Activated B cell treated with CpG ODN at 0.5 μM for 24 hours (primary cell): ENCODE data around the gene TRAPPC2. TPM values are rescaled to one million over a fixed set of nuclear protein-coding genes. Genes with fewer than 3 reads are reported as not detected.

Source experiments
- ATAC-seq: fragments of 200-7000 bp; cut with Tn5 transposase; one replicate; pipeline ENCODE4 v1.10.0; 2021; ENCODE audit warnings: low read depth, mild to moderate bottlenecking, moderate library complexity
- CTCF ChIA-PET: fragments of 350-600 bp; sonication (Branson Sonifier 250); formaldehyde crosslinking; loops from one replicate; lab custom pipeline; 2021; ENCODE audit warnings: antibody characterized with exemption; lab: Charles Lee
- POLR2A ChIA-PET: fragments of 350-600 bp; sonication (Branson Sonifier 250); formaldehyde crosslinking; loops from one replicate; lab custom pipeline; 2021; ENCODE audit warnings: antibody characterized with exemption; lab: Charles Lee
- DNase-seq: peaks from one replicate; pipeline ENCODE4 v3.0.0; 2022
- H3K27ac Mint-ChIP-seq: one replicate; pipeline ENCODE4 v1.8.0; 2020; ENCODE audit warnings: mixed read lengths
- H3K27me3 Mint-ChIP-seq: one replicate; pipeline ENCODE4 v1.8.0; 2021; ENCODE audit warnings: mixed read lengths
- H3K36me3 Mint-ChIP-seq: one replicate; pipeline ENCODE4 v1.8.0; 2021; ENCODE audit warnings: low read depth, mixed read lengths
- H3K4me1 Mint-ChIP-seq: one replicate; pipeline ENCODE4 v1.8.0; 2021; ENCODE audit warnings: mixed read lengths
- H3K4me3 Mint-ChIP-seq: one replicate; pipeline ENCODE4 v1.8.0; 2020; ENCODE audit warnings: mild to moderate bottlenecking, mixed read lengths
- H3K9me3 Mint-ChIP-seq: one replicate; pipeline ENCODE4 v1.8.0; 2020; ENCODE audit warnings: mixed read lengths
- CTCF ChIP-seq: fragments of 200-600 bp; IDR thresholded peaks from one replicate; pipeline ENCODE4 v1.8.0; 2022; ENCODE audit warnings: antibody characterized with exemption, mild to moderate bottlenecking
- intact Hi-C: fragments of 100-400 bp; cut with micrococcal nuclease; formaldehyde crosslinking; loops from one replicate; pipeline ENCODE4 v1.15.1; 2024
- total RNA-seq: library from RNA; stranded (reverse); gene quantifications from 2 replicates; pipeline ENCODE4 v1.2.3, GENCODE V29; 2022

TRAPPC2 gene
- total RNA-seq, 1 donor from 2014 or later, result 26.7 TPM

- H3K4me3 Mint-ChIP-seq, result no peak overlapping the region
- TF ChIP-seq CTCF, result no peak
- H3K27ac Mint-ChIP-seq, result no peak overlapping the region
- H3K4me1 Mint-ChIP-seq, result peaks cover 66% of the 10 kb centered on the region
- DNase-seq, result no peak
- intact Hi-C loops, result no loop called here
- no peaks in the 10 kb centered on the region for H3K27me3 Mint-ChIP-seq
- CTCF ChIA-PET, result no interaction called here
- no peaks in the 10 kb centered on the region for H3K9me3 Mint-ChIP-seq
- ATAC-seq, result no peak
- peaks cover 55% of the 10 kb centered on the region for H3K36me3 Mint-ChIP-seq
- POLR2A ChIA-PET, result interaction anchor here (0.6 kb wide), 2 partner anchors 87 to 780 kb away, joined by 3 read pairs; no protein-coding TSS in a partner anchor
Measured at GRCh38 chrX:13756381-13756780, 22.0 kb upstream of the TRAPPC2 start.

- intact Hi-C loops, result no loop called here
- no peaks in the 10 kb centered on the region for H3K27me3 Mint-ChIP-seq
- no peak for TF ChIP-seq CTCF
- ATAC-seq (no peak), DNase-seq (no peak)
- CTCF ChIA-PET, result interaction anchor here (0.8 kb wide), 2 partner anchors 273 to 1395 kb away, joined by 3 read pairs; no protein-coding TSS in a partner anchor
- H3K36me3 Mint-ChIP-seq, result peaks cover 56% of the 10 kb centered on the region
- no peaks in the 10 kb centered on the region for H3K9me3 Mint-ChIP-seq
- POLR2A ChIA-PET, result interaction anchor here (1.0 kb wide), 1 partner anchor 21 kb away, joined by 8 read pairs; the partner anchor contains the start of genes OFD1 and TRAPPC2
- H3K27ac Mint-ChIP-seq, result peak overlapping the region; percentile 59
- peak overlapping the region; percentile 32 for H3K4me3 Mint-ChIP-seq
- peaks cover 64% of the 10 kb centered on the region for H3K4me1 Mint-ChIP-seq
Measured at GRCh38 chrX:13755254-13755653, 20.8 kb upstream of the TRAPPC2 start.

DNA sequence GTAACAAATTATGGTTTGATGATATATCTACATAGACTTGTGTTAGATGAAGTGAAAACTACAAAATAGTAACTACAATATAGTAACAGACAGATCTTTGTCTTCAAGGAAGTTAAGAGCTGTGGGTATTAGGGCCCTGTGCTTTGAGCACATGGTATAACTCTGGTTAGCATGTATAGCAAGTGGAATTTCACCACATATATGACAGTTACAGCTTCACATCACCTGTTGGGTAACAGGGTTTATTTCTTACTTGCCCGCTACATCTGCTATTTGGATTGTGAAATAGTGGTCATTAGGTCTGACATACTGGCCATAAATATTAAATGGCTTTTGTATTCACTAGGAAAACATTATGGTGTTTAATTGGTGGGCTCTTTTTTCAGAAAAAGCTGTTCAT lies 20.3 kb upstream of the TRAPPC2 start:
- DNase-seq (no peak), ATAC-seq (no peak)
- Mint-ChIP-seq H3K4me3 (no peak overlapping the region), H3K27me3 (no peaks in the 10 kb centered on the region), H3K4me1 (peaks cover 62% of the 10 kb centered on the region), H3K9me3 (no peaks in the 10 kb centered on the region), H3K27ac (peak overlapping the region; percentile 59), H3K36me3 (peaks cover 55% of the 10 kb centered on the region)
- POLR2A ChIA-PET, result interaction anchor here (1.0 kb wide), 1 partner anchor 21 kb away, joined by 8 read pairs; the partner anchor contains the start of genes OFD1 and TRAPPC2
- no peak for TF ChIP-seq CTCF
- intact Hi-C loops, result loop anchor here (5.0 kb wide), 1 partner anchor 247 kb away; no protein-coding TSS in a partner anchor
- CTCF ChIA-PET, result interaction anchor here (0.8 kb wide), 2 partner anchors 274 to 1395 kb away, joined by 3 read pairs; no protein-coding TSS in a partner anchor

DNA sequence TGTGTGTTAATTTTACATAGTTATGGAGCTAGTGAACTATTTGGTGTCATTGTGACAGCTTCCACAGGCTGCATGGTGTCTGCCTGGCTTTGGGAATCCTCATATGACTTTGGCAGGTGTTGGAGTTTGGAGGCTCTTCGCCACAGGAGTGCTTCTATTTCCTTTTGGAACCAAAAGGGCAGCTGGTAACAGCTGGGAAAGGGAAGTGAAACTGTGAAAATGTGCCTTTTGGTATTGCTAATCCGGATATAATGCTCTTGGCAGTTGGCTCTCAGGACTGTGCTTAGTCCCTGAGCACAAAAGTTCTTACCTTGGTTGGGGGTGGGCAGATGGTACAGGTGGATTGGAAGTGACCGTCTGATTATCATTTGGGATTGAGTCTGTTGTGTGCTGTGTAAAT lies 18.2 kb upstream of the TRAPPC2 start:
- no peaks in the 10 kb centered on the region for H3K9me3 Mint-ChIP-seq
- H3K4me1 Mint-ChIP-seq, result peaks cover 44% of the 10 kb centered on the region
- H3K36me3 Mint-ChIP-seq, result peaks cover 52% of the 10 kb centered on the region
- POLR2A ChIA-PET, result interaction anchor here (0.6 to 1.5 kb wide), 8 partner anchors 10 to 778 kb away, joined by 3 to 12 read pairs (median 4); partner anchors contain the start of genes OFD1, TCEANC, TMSB4X and TRAPPC2
- H3K27ac Mint-ChIP-seq, result peak overlapping the region; percentile 88
- no peak for TF ChIP-seq CTCF
- ATAC-seq, result peak; percentile 66
- no peaks in the 10 kb centered on the region for H3K27me3 Mint-ChIP-seq
- CTCF ChIA-PET, result interaction anchor here (0.9 kb wide), 1 partner anchor 938 kb away, joined by 3 read pairs; no protein-coding TSS in a partner anchor
- H3K4me3 Mint-ChIP-seq, result peak overlapping the region; percentile 60
- no peak for DNase-seq
- intact Hi-C loops, result loop anchor here (5.0 kb wide), 1 partner anchor 245 kb away; no protein-coding TSS in a partner anchor

GRCh38 chrX:13752141-13752540 lies 17.7 kb upstream of the TRAPPC2 start:
- TF ChIP-seq CTCF, result no peak
- Mint-ChIP-seq H3K4me3 (no peak overlapping the region), H3K4me1 (peaks cover 49% of the 10 kb centered on the region), H3K9me3 (no peaks in the 10 kb centered on the region), H3K27me3 (no peaks in the 10 kb centered on the region), H3K27ac (peak overlapping the region; percentile 88), H3K36me3 (peaks cover 55% of the 10 kb centered on the region)
- intact Hi-C loops, result loop anchor here (5.0 kb wide), 1 partner anchor 245 kb away; no protein-coding TSS in a partner anchor
- ChIA-PET CTCF (interaction anchor here (0.9 kb wide), 1 partner anchor 938 kb away, joined by 3 read pairs; no protein-coding TSS in a partner anchor), POLR2A (interaction anchor here (0.6 to 1.5 kb wide), 7 partner anchors 9 to 777 kb away, joined by 3 to 12 read pairs (median 4); partner anchors contain the start of genes GEMIN8, OFD1, TCEANC and TMSB4X)
- ATAC-seq (no peak), DNase-seq (no peak)
